ENCODE data around the gene DDX46.
"Not testable (repeated sequence)": the region's sequence is repeated elsewhere in the genome, so short reads cannot be mapped to it uniquely, and the experiment has no call there.

DNA sequence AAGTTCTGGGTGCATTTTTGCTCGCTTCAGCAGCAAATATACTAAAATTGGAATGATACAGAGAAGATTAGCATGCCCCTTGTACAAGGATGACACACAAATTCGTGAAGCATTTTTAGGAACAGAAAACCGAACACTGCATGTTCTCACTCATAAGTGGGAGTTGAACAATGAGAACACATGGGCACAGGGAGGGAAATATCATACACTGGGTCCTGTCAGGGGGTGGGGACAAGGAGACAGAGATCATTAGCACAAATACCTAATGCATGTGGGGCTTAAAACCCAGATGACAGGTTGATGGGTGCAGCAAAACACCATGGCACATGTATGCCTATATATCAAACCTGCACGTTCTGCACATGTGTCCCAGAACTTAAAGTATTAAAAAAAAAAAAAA is 43.1 kb upstream of the DDX46 start:
- TF ChIP-seq POLR2A (IDR thresholded peaks at IDR 0.05; ENCODE audit: low read length); GATA1 (IDR thresholded peaks at IDR 0.05; ENCODE audit: low read depth, low read length): not testable (repeated sequence)

All from erythroblast (primary cell).